GM15510 (cell line): Measurements from ENCODE around the gene CSNK1G1.

Source experiments
- POLR2A ChIP-seq: IDR thresholded peaks from 3 replicates; pipeline ENCODE4 v1.6.1; 2011; ENCODE audit warnings: borderline replicate concordance; ENCODE audit not compliant: insufficient read length; ENCODE audit errors: extremely low read depth

Gene CSNK1G1

GRCh38 chr15:64187396-64188191, 168.4 kb downstream of the CSNK1G1 start:
- no peak for TF ChIP-seq POLR2A

- TF ChIP-seq POLR2A, result no peak
Measured at GRCh38 chr15:64185146-64185911, 170.6 kb downstream of the CSNK1G1 start.

GRCh38 chr15:64182859-64183370, 173.1 kb downstream of the CSNK1G1 start:
- no peak for TF ChIP-seq POLR2A

- TF ChIP-seq POLR2A, result no peak
Measured at GRCh38 chr15:64180235-64180824, 175.6 kb downstream of the CSNK1G1 start.

- no peak for TF ChIP-seq POLR2A
Measured at GRCh38 chr15:64166102-64166890, 189.7 kb downstream of the CSNK1G1 start.

GRCh38 chr15:64164436-64164835, 191.5 kb downstream of the CSNK1G1 start:
- no peak for TF ChIP-seq POLR2A

GRCh38 chr15:64163659-64164362, 192.2 kb downstream of the CSNK1G1 start:
- no peak for TF ChIP-seq POLR2A

GRCh38 chr15:64162869-64163658, 192.9 kb downstream of the CSNK1G1 start, which contains the start of gene PPIB:
TSS of gene PPIB (minus strand) at chr15:64163022. CDS start at chr15:64162986, 36 bp downstream.
- peak; percentile 94 for TF ChIP-seq POLR2A

- TF ChIP-seq POLR2A, result no peak
Measured at GRCh38 chr15:64162478-64162868, 193.5 kb downstream of the CSNK1G1 start.

GRCh38 chr15:64161688-64162477, 194.1 kb downstream of the CSNK1G1 start:
- no peak for TF ChIP-seq POLR2A

GRCh38 chr15:64158363-64159134, 197.4 kb downstream of the CSNK1G1 start:
- TF ChIP-seq POLR2A, result no peak
